Glomerular visceral epithelial cell (primary cell): ENCODE data around the gene KRTAP5-11.
"Not testable (repeated sequence)": the region's sequence is repeated elsewhere in the genome, so short reads cannot be mapped to it uniquely, and the experiment has no call there.

Experiments
- DNase-seq: peaks from one replicate; pipeline ENCODE4 v3.0.0-alpha.2; 2016; ENCODE audit errors: extremely low spot score

KRTAP5-11 gene, protein sequence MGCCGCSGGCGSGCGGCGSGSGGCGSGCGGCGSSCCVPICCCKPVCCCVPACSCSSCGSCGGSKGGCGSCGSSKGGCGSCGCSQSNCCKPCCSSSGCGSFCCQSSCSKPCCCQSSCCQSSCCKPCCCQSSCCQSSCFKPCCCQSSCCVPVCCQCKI

GRCh38 chr11:71582309-71582895, at the start of gene KRTAP5-11:
TSS of gene KRTAP5-11 (minus strand) at chr11:71582875. CDS start at chr11:71582837, 38 bp downstream.
- DNase-seq, result no peak

- not testable (repeated sequence) for DNase-seq
Observed at GRCh38 chr11:71631551-71631950, 48.9 kb upstream of the KRTAP5-11 start.

DNA sequence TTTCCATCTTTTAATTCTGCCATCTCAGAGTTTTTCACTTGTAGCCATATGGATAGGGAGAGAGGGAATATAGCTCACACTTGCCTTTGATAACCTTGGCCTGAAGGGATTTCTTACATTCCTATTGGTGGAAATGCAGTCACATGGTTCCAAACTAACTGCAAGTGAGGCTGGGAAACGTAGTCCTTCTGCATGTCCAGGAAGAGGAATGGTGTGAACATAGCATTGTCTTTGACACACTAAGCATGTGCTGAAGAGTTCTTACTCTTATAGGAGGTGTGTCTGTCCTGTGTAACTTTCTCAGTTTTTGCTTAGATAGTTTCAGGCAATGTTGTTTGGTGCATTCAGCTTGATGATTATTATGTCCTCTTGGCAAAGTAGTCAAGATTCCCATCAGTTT, 47.4 kb upstream of the KRTAP5-11 start:
- not testable (repeated sequence) for DNase-seq

- DNase-seq, result not testable (repeated sequence)
Observed at GRCh38 chr11:71628943-71629342, 46.3 kb upstream of the KRTAP5-11 start.

DNA sequence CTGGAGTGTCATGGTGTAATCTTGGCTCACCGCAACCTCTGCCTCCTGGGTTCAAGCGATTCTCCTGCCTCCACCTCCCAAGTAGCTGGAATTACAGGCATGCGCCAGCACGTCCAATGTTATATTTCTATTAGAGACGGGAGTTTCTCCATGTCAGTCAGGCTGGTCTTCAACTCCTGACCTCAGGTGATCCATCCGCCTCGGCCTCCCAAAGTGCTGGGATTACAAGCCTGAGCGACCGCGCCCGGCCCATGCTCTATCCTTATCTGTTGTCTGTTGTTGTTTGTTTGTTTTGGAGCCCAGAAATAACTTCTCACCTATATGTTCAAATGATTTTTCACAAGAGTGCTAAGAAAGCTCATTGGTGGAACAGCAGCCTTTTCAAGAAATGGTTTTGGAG, 40.6 kb upstream of the KRTAP5-11 start:
- DNase-seq, result not testable (repeated sequence)

DNA sequence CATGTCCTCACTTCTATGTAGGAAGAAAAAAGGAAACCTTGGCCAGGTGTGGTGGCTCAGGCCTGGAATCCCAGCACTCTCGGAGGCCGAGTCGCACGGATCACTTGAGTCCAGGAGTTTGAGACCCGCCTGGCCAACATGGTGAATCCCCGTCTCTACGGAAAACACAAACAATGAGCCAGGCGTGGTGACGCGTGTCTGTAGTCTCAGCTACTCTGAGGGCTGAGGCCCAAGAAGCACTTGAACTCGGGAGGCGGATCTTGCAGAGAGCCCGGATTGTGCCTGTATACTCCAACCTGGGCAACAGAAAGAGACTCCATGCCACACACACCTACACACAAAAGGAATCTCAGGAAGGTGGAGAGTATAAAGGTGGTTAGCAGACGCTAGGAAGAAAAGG, 39.9 kb upstream of the KRTAP5-11 start:
- not testable (repeated sequence) for DNase-seq

DNA sequence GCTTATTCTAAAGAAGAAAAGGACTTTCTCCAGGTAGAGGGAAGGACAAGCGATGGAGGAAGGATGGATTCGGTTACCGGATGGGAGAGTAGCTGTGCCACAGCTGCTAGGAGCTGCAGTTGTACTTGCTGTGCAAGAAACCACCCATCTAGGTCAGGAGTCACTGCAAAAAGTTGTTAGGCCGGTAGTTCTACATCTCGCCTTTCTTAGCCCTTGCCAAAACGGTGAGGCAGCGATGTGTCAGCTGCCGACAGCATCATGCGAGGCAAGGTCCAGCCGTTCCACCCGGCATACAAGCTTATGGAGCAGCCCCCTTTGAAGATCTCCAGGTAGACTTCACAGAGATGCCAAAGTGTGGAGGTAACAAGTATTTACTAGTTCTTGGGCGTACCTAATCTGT, 32.3 kb upstream of the KRTAP5-11 start:
- DNase-seq, result not testable (repeated sequence)

DNA sequence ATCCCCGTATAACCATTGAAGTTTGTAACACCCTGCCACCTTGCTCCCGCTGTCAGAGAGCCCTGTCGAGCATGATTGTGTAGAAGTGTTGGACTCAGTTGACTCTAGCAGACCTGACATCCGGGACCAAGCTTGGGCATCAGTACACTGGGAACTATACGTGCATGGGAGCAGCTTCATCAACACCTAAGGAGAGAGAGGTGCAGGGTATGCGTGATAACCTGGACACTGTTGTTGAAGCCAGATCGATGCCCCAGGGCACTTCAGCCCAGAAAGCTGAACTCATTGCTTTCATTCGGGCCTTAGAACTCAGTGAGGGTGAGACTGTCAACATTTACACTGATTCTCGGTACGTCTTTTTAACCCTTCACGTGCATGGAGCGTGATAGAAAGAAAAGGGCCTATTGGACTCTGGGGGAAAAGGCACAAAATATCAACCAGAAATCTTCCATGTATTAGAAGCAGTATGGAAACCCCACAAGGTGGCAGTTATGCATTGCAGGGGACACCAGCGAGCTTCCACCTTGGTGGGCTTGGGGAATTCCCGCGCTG, 31.8 kb upstream of the KRTAP5-11 start:
- DNase-seq, result not testable (repeated sequence)

DNA sequence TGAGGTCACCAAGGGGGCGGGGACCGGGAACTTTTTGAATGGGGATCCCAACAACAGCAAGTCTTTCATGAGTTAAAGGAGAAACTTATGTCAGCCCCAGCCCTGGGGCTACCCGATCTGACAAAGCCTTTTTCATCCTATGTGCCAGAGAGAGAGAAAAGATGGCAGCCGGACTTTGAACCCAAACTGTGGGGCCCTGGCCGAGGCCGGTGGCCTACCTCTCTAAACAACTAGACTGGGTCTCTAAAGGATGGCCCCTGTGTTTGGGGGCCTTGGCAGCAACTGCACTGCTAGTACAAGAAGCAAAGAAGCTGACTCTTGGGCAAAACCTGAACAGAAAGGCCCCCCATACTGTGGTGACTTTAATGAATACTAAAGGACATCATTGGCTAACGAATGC, 31.3 kb upstream of the KRTAP5-11 start:
- DNase-seq, result not testable (repeated sequence)

DNA sequence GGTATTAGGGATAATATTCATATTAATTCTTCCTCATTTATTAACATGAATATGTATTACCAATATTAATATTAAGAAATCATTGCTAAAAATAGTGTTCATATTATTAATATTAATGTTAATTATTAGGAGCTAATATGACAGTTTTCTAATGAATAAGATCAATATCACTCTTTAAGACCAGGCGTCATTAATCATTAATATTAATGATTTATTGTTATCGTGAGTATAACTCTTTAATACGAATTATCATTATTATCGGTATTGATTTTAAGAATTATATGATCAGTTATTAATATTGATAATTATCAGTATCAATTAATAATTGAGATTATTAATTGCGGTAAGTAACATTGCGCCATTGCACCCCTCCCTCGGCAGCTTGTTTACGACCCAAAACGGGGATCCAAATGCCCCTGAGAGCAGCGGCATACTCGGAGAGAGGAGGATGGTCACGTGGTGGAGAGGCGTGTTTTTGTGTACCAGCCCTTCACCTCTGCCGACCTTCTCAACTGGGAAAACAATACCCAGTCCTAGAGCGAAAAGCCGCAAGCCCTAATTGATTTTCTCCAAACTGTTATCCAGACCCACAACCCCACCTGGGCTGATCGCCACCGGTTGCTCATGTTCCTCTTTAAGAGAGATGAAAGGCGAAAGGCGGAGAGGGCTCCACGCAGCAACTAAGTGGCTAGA, 28.7 kb upstream of the KRTAP5-11 start:
- not testable (repeated sequence) for DNase-seq

DNA sequence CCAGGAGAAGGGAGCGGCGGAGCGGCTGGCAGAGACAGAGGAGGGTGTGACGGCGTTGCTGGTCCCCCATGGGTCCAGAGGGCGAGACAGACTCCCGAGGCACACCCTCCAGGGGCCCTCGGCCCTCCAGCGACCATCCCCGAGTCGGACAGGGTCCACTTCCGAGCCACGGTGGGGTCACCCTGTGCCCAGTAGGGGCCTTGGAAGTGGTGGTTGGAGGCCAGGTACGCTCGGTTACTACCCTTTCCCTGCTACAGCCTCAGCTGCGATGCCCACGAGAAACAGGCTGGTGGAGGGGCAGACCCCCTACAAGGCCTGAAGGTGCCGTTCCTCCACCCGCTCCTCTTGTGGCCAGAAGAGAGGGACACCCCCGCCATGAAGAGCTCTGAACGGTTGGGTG, 25.6 kb upstream of the KRTAP5-11 start:
- not testable (repeated sequence) for DNase-seq

GRCh38 chr11:71607520-71608216, 25.0 kb upstream of the KRTAP5-11 start:
- DNase-seq, result not testable (repeated sequence)

DNA sequence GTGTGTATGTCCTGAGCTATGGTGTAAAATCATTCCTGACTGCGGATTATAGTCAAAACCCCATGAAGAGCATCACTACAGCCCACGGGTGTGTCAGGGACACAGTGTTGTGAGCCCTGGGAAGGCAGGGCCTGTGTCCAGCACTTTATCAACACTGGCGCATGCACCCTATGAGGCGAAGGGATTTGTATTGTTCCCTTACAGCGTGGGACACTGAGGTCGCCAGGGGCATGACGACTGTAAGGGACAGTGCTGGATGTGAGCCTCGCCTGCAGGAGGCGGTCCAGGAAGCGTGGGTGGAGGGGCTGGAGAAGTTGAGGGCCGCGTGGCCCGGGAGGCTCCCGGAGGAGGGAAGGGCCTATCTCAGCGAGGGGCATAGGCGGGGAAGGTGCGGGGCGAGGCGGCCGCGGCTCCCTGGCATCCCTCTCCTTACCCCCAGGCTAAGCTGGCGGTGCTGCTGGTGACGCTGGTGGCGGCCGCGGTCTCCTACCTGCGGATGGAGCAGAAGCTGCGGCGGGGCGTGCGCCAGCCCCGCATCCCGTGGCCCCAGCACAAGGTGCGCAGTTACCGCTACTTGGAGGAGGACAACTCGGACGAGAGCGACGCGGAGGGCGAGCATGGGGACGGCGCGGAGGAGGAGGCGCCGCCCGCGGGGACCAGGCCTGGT, 24.3 kb upstream of the KRTAP5-11 start:
- DNase-seq, result not testable (repeated sequence)

GRCh38 chr11:71604798-71605488, 22.3 kb upstream of the KRTAP5-11 start:
- not testable (repeated sequence) for DNase-seq

DNA sequence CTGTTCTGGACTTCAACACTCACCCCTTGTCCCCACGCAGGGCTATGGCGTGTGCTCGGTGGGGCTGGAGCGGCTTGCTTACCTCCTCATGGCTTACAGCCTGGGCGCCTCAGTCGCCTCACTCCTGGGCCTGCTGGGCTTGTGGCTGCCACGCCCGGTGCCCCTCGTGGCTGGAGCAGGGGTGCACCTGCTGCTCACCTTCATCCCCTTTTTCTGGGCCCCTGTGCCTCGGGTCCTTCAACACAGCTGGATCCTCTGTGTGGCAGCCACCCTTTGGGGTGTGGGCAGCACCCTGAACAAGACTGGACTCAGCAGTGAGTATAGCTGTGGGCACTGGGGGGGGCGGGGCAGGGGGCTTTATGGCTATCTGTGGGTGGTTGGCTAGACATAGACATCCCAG, 20.5 kb upstream of the KRTAP5-11 start:
- DNase-seq, result not testable (repeated sequence)

DNA sequence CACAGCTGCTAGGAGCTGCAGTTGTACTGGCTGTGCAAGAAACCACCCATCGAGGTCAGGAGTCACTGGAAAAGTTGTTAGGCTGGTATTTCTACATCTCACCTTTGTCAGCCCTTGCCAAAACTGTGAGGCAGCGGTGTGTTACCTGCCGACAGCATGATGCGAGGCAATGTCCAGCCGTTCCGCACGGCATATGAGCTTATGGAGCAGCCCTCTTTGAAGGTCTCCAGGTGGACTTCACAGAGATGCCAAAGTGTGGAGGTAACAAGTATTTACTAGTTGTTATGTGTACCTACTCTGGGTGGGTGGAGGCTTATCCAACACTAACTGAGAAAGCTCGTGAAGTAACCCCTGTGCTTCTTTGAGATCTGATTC, 6.9 kb upstream of the KRTAP5-11 start:
- not testable (repeated sequence) for DNase-seq

GRCh38 chr11:71588822-71589545, 6.3 kb upstream of the KRTAP5-11 start:
- DNase-seq, result peak; percentile 36

DNA sequence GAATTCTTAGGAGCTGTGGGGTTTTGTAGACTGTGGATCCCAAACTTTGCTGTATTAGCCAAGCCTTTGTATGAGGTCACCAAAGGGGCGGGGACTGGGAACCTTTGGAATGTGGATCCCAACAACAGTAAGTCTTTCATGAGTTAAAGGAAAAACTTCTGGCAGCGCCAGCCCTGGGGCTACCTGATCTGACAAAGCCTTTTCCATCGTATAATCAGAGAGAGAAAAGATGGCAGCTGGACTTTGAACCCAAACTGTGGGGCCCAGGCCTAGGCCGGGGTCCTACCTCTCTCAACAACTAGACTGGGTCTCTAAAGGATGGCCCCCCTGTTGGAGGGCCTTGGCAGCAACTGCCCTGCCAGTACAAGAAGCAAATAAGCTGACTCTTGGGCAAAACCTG, 5.6 kb upstream of the KRTAP5-11 start:
- not testable (repeated sequence) for DNase-seq

DNA sequence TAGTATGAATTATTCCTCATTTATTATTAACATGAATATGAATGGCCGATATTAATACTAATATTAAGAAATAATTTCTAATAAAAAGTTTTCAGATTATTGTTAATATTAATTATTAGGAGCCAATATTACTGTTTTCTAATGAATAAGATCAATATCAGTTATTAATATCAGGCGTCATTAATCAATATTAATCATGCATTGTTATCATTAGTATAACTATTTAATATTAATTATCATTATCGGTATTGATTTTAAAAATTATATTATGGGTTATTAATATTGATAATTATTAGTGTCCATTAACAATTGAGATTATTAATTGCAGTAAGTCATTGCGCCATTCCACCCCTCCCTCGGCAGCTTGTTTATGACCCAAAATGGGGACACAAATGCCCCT, 3.0 kb upstream of the KRTAP5-11 start:
- DNase-seq, result not testable (repeated sequence)

DNA sequence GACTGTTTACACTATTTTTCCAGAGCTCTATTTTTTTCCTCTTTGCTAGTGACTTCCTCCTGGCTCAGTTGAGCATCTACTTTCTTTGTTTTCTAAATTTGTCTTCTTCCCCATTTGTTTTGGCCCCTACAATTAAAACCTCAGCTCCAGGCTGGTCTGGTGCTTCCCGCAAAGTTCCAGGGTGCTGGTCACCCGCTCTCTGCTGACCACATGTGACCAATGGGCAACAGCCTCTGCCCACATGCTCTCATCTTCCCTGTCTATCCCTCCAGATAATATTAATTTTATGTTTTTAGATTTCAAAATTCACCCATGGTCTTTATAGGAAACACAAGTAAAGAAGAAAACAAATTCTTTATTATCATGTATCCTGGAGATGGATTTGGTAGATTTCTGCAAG, 294 bp upstream of the KRTAP5-11 start:
- DNase-seq, result not testable (repeated sequence)
